ENCODE results near the gene MYH9. TPM values are rescaled to one million over a fixed set of nuclear protein-coding genes. Genes with fewer than 3 reads are reported as not detected.

MYH9 gene
- total RNA-seq, 1 experiment from 2014 or later, result 653 TPM

GRCh38 chr22:36351921-36352802 is 35.6 kb downstream of the MYH9 start:
- Mint-ChIP-seq H3K27ac (ENCODE audit: low read depth, unreplicated experiment) (peak overlapping the region; percentile 83), H3K36me3 (ENCODE audit: insufficient read depth, unreplicated experiment) (peaks cover 42% of the 10 kb centered on the region), H3K4me1 (ENCODE audit: insufficient read depth, unreplicated experiment) (peaks cover 56% of the 10 kb centered on the region), H3K4me3 (ENCODE audit: unreplicated experiment) (peak overlapping the region; percentile 55), H3K9me3 (ENCODE audit: unreplicated experiment) (no peaks in the 10 kb centered on the region), H3K27me3 (ENCODE audit: insufficient read depth, unreplicated experiment) (no peaks in the 10 kb centered on the region)
- no TSS peak for BruUV-seq (replicated peaks)
- ChIA-PET CTCF (interaction anchor here (0.5 to 1.8 kb wide), 6 partner anchors 13 to 118 kb away, joined by 3 to 9 read pairs (median 4); no protein-coding TSS in a partner anchor), POLR2A (interaction anchor here (0.6 to 5.5 kb wide), 14 partner anchors 8 to 63 kb away, joined by 3 to 39 read pairs (median 4); partner anchors contain the start of gene MYH9)
- intact Hi-C loops (cut with micrococcal nuclease), result loop anchor here (2.0 to 5.0 kb wide), 2 partner anchors 19 to 35 kb away; partner anchors contain the start of gene MYH9
- no peak for TF ChIP-seq CTCF (IDR thresholded peaks at IDR 0.05; ENCODE audit: unreplicated experiment)
- DNase-seq (ENCODE audit: unreplicated experiment), result peak; percentile 81

- H3K27me3 Mint-ChIP-seq (ENCODE audit: insufficient read depth, unreplicated experiment), result no peaks in the 10 kb centered on the region
- BruUV-seq (replicated peaks), result no TSS peak
- no peak for TF ChIP-seq CTCF (IDR thresholded peaks at IDR 0.05; ENCODE audit: unreplicated experiment)
- intact Hi-C loops (cut with micrococcal nuclease), result loop anchor here (5.0 kb wide), 1 partner anchor 36 kb away; the partner anchor contains the start of gene MYH9
- H3K36me3 Mint-ChIP-seq (ENCODE audit: insufficient read depth, unreplicated experiment), result peaks cover 54% of the 10 kb centered on the region
- H3K4me1 Mint-ChIP-seq (ENCODE audit: insufficient read depth, unreplicated experiment), result peaks cover 48% of the 10 kb centered on the region
- DNase-seq (ENCODE audit: unreplicated experiment), result peak; percentile 52
- CTCF ChIA-PET, result interaction anchor here (0.6 to 1.7 kb wide), 7 partner anchors 14 to 143 kb away, joined by 3 to 9 read pairs (median 4); no protein-coding TSS in a partner anchor
- H3K27ac Mint-ChIP-seq (ENCODE audit: low read depth, unreplicated experiment), result peak overlapping the region; percentile 83
- no peaks in the 10 kb centered on the region for H3K9me3 Mint-ChIP-seq (ENCODE audit: unreplicated experiment)
- peak overlapping the region; percentile 43 for H3K4me3 Mint-ChIP-seq (ENCODE audit: unreplicated experiment)
- POLR2A ChIA-PET, result interaction anchor here (0.6 to 5.5 kb wide), 18 partner anchors 8 to 427 kb away, joined by 3 to 39 read pairs (median 4); partner anchors contain the start of gene MYH9
Observed at GRCh38 chr22:36350751-36351594, 36.8 kb downstream of the MYH9 start.

DNA sequence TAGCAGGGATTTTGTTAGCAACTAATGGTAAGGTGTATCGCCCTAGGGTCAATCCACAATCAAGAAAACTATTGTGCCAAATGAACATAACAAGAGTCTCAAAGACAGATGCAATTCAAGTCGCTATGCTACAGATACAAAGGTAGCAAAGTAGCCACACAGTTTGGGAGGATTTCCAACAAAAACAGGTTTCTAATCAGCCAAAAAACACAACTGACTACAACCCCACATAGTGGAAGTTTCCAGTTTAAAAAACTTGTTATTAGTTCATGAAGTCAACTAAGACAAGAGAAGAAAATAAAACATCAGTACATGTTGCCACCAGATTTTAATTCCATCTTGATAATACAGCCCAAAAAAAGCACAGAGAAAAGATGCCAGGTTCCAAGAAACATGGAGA is 38.0 kb downstream of the MYH9 start:
- no peak for TF ChIP-seq CTCF (IDR thresholded peaks at IDR 0.05; ENCODE audit: unreplicated experiment)
- no peak overlapping the region for H3K4me3 Mint-ChIP-seq (ENCODE audit: unreplicated experiment)
- no peaks in the 10 kb centered on the region for H3K27me3 Mint-ChIP-seq (ENCODE audit: insufficient read depth, unreplicated experiment)
- peaks cover 37% of the 10 kb centered on the region for H3K4me1 Mint-ChIP-seq (ENCODE audit: insufficient read depth, unreplicated experiment)
- ChIA-PET CTCF (interaction anchor here (1.2 kb wide), 1 partner anchor 10 kb away, joined by 3 read pairs; no protein-coding TSS in a partner anchor), POLR2A (interaction anchor here (0.6 to 2.5 kb wide), 3 partner anchors 14 to 37 kb away, joined by 3 to 17 read pairs (median 3); no protein-coding TSS in a partner anchor)
- no peaks in the 10 kb centered on the region for H3K9me3 Mint-ChIP-seq (ENCODE audit: unreplicated experiment)
- DNase-seq (ENCODE audit: unreplicated experiment), result peak; percentile 39
- intact Hi-C loops (cut with micrococcal nuclease), result loop anchor here (5.0 kb wide), 1 partner anchor 38 kb away; the partner anchor contains the start of gene MYH9
- peaks cover 64% of the 10 kb centered on the region for H3K36me3 Mint-ChIP-seq (ENCODE audit: insufficient read depth, unreplicated experiment)
- peak overlapping the region; percentile 54 for H3K27ac Mint-ChIP-seq (ENCODE audit: low read depth, unreplicated experiment)
- BruUV-seq (replicated peaks), result no TSS peak

Measured in MCF 10A (cell line).